ENCODE measurements around the gene SPAG16. TPM values are rescaled to one million over a fixed set of nuclear protein-coding genes. Genes with fewer than 3 reads are reported as not detected.

Gene SPAG16
- total and polyA plus RNA-seq, 2 donors from 2014 or later = 35.9 to 38.5 TPM

DNA sequence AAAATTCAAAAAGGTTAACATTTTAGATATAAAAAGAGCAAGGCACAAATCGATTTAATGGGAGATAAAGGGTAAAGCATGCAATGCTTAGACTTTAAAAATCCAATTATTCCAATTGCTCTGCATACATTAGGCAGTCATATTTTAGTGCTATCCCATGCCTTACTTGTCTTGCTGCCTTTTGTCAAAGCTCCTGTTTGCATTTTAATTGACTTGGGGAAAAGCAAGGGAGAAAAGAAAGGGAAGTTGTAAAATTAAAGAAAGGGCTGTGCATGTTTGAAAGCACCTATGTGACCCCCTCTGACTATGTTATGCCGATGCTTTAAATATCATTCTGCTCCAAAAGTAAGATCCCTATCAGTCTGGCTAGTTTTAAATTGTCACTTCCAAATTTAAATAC lies 932.9 kb downstream of the SPAG16 start:
- Histone ChIP-seq H3K27ac (ENCODE audit: low read depth in 2 of 2, low read length in 2 of 2) (no peak overlapping the region), H3K4me1 (ENCODE audit: control insufficient read depth in 2 of 3, insufficient read depth in 2 of 3, low read depth in 1 of 3, low read length in 3 of 3) (no peaks in the 10 kb centered on the region), H3K9ac (ENCODE audit: low read length in 3 of 3) (no peak overlapping the region), H3K9me3 (ENCODE audit: control insufficient read depth in 2 of 3, insufficient read depth in 1 of 3, low read length in 3 of 3) (no peaks in the 10 kb centered on the region), H3K36me3 (ENCODE audit: control insufficient read depth in 2 of 3, insufficient read depth in 3 of 3, low read length in 3 of 3) (no peaks in the 10 kb centered on the region), H3K4me3 (ENCODE audit: low read length in 3 of 3) (no peak overlapping the region), H3K27me3 (ENCODE audit: control insufficient read depth, insufficient read depth, low read length) (no peaks in the 10 kb centered on the region)
- DNase-seq (no peak), FAIRE-seq (no peak)
- TF ChIP-seq, protein P1, sequence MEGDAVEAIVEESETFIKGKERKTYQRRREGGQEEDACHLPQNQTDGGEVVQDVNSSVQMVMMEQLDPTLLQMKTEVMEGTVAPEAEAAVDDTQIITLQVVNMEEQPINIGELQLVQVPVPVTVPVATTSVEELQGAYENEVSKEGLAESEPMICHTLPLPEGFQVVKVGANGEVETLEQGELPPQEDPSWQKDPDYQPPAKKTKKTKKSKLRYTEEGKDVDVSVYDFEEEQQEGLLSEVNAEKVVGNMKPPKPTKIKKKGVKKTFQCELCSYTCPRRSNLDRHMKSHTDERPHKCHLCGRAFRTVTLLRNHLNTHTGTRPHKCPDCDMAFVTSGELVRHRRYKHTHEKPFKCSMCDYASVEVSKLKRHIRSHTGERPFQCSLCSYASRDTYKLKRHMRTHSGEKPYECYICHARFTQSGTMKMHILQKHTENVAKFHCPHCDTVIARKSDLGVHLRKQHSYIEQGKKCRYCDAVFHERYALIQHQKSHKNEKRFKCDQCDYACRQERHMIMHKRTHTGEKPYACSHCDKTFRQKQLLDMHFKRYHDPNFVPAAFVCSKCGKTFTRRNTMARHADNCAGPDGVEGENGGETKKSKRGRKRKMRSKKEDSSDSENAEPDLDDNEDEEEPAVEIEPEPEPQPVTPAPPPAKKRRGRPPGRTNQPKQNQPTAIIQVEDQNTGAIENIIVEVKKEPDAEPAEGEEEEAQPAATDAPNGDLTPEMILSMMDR (IDR thresholded peaks at IDR 0.05; ENCODE audit: borderline replicate concordance, extremely low read depth, insufficient read depth) = no peak
- intact Hi-C loops (cut with DNase I) = no loop called here

DNA sequence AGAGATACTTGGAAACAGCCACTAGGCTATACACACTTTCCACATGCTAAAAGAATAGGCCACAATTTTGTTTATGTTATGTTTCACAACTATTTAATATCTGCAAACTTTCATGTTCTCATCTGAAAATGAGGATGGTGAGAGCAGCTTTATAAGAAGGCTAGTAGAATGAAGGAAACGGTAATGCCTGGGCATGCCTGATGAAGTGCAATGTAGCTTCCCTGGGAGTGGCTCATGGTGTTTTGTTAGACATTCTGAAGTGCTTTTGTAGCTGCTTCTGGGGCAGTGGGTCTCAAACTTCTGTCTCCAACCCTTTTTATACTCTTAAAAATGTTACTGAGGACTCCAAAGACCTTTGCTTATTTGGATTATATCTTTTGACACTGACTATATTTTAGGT lies 933.3 kb downstream of the SPAG16 start:
- Histone ChIP-seq H3K27me3 (ENCODE audit: control insufficient read depth, insufficient read depth, low read length) (no peaks in the 10 kb centered on the region), H3K9ac (ENCODE audit: low read length in 3 of 3) (no peak overlapping the region), H3K4me1 (ENCODE audit: control insufficient read depth in 2 of 3, insufficient read depth in 2 of 3, low read depth in 1 of 3, low read length in 3 of 3) (no peaks in the 10 kb centered on the region), H3K36me3 (ENCODE audit: control insufficient read depth in 2 of 3, insufficient read depth in 3 of 3, low read length in 3 of 3) (no peaks in the 10 kb centered on the region), H3K27ac (ENCODE audit: low read depth in 2 of 2, low read length in 2 of 2) (no peak overlapping the region), H3K4me3 (ENCODE audit: low read length in 3 of 3) (no peak overlapping the region), H3K9me3 (ENCODE audit: control insufficient read depth in 2 of 3, insufficient read depth in 1 of 3, low read length in 3 of 3) (no peaks in the 10 kb centered on the region)
- FAIRE-seq (no peak), DNase-seq (no peak)
- TF ChIP-seq, protein P1 (IDR thresholded peaks at IDR 0.05; ENCODE audit: borderline replicate concordance, extremely low read depth, insufficient read depth) = no peak
- intact Hi-C loops (cut with DNase I) = no loop called here

DNA sequence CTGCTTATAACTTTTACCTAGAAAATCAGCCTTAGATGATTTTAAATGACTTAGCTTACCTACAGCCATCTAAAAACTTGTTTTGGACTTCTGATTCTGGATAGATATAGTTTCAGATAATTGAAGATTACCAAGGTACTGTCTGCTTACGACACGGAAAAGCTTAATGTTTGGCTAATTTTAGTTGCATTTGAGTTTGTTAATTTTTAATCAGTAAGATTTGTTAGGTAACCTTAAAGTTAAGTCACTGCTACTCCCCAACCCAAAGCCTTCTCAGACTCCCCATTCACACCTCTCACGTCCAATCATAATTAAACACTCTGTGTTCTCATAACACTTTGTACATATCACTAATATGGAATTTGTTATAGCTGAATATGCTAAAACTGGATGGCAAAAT lies 936.0 kb downstream of the SPAG16 start:
- Histone ChIP-seq H3K4me1 (ENCODE audit: control insufficient read depth in 2 of 3, insufficient read depth in 2 of 3, low read depth in 1 of 3, low read length in 3 of 3) (no peaks in the 10 kb centered on the region), H3K36me3 (ENCODE audit: control insufficient read depth in 2 of 3, insufficient read depth in 3 of 3, low read length in 3 of 3) (no peaks in the 10 kb centered on the region), H3K4me3 (ENCODE audit: low read length in 3 of 3) (no peak overlapping the region), H3K9ac (ENCODE audit: low read length in 3 of 3) (no peak overlapping the region), H3K27me3 (ENCODE audit: control insufficient read depth, insufficient read depth, low read length) (no peaks in the 10 kb centered on the region), H3K27ac (ENCODE audit: low read depth in 2 of 2, low read length in 2 of 2) (no peak overlapping the region), H3K9me3 (ENCODE audit: control insufficient read depth in 2 of 3, insufficient read depth in 1 of 3, low read length in 3 of 3) (no peaks in the 10 kb centered on the region)
- FAIRE-seq (no peak), DNase-seq (no peak)
- TF ChIP-seq, protein P1 (IDR thresholded peaks at IDR 0.05; ENCODE audit: borderline replicate concordance, extremely low read depth, insufficient read depth) = no peak
- intact Hi-C loops (cut with DNase I) = no loop called here

DNA sequence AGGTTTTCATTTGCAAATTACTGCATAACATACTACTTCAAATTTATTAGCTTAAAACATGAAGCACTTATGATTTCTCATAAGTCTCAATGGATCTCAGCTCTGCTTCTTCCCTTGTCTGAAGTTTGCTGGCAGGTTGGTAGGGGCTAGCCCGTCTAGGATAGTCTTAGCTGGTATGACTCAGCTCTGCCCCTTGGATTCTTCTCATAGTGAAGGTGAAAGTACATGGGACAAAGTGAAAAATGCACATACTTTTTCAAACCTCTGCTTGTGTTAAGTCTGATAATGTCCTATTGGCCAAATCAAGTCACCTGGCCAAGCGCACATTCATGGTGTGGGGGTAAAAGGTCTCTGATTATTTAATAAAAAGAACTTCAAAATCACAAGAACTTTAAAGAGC lies 941.8 kb downstream of the SPAG16 start:
- no peaks in the 10 kb centered on the region for H3K27me3 ChIP-seq (ENCODE audit: control insufficient read depth, insufficient read depth, low read length)
- no peak overlapping the region for H3K4me3 ChIP-seq (ENCODE audit: low read length in 3 of 3)
- H3K27ac ChIP-seq (ENCODE audit: low read depth in 2 of 2, low read length in 2 of 2) = no peak overlapping the region
- no peak for DNase-seq
- no peaks in the 10 kb centered on the region for H3K4me1 ChIP-seq (ENCODE audit: control insufficient read depth in 2 of 3, insufficient read depth in 2 of 3, low read depth in 1 of 3, low read length in 3 of 3)
- H3K9me3 ChIP-seq (ENCODE audit: control insufficient read depth in 2 of 3, insufficient read depth in 1 of 3, low read length in 3 of 3) = no peaks in the 10 kb centered on the region
- no peak for FAIRE-seq
- H3K36me3 ChIP-seq (ENCODE audit: control insufficient read depth in 2 of 3, insufficient read depth in 3 of 3, low read length in 3 of 3) = no peaks in the 10 kb centered on the region
- intact Hi-C loops (cut with DNase I) = no loop called here
- TF ChIP-seq, protein P1 (IDR thresholded peaks at IDR 0.05; ENCODE audit: borderline replicate concordance, extremely low read depth, insufficient read depth) = no peak
- no peak overlapping the region for H3K9ac ChIP-seq (ENCODE audit: low read length in 3 of 3)

Measured in kidney (tissue), 14 donors.